Astrocyte (in vitro differentiated cells and primary cell): ENCODE measurements around the gene ABCC8. TPM values are rescaled to one million over a fixed set of nuclear protein-coding genes. Genes with fewer than 3 reads are reported as not detected.

Experiments
- DNase-seq: peaks from one replicate; pipeline ENCODE4 v3.0.0-alpha.2; 2010; ENCODE audit warnings: low read depth
- FAIRE-seq: peaks from 2 replicates; lab custom pipeline; 2011; peaks lifted over from hg19 to GRCh38; lab: Jason Lieb, UNC
- H2AFZ ChIP-seq: 2 replicates; pipeline ENCODE4 v1.6.0; 2012; ENCODE audit warnings: low read depth, low read length, inconsistent platforms
- H3K27ac ChIP-seq: 2 replicates; pipeline ENCODE4 v1.5.1; 2011; ENCODE audit warnings: low read depth, low read length, inconsistent platforms
- H3K27me3 ChIP-seq: 2 replicates; pipeline ENCODE4 v1.6.0; 2011; ENCODE audit warnings: low read length, inconsistent platforms; ENCODE audit not compliant: insufficient read depth
- H3K36me3 ChIP-seq: 2 replicates; pipeline ENCODE4 v1.5.1; 2011; ENCODE audit warnings: low read length, inconsistent platforms; ENCODE audit not compliant: insufficient read depth
- H3K4me1 ChIP-seq: 2 replicates; pipeline ENCODE4 v1.5.1; 2011; ENCODE audit warnings: low read length, inconsistent platforms; ENCODE audit not compliant: insufficient read depth
- H3K4me2 ChIP-seq: 2 replicates; pipeline ENCODE4 v1.6.0; 2012; ENCODE audit warnings: low read length, inconsistent platforms
- H3K4me3 ChIP-seq: 2 replicates; pipeline ENCODE4 v1.5.1; 2011; ENCODE audit warnings: low read depth, mild to moderate bottlenecking, low read length, inconsistent platforms; ENCODE audit not compliant: insufficient read depth
- H3K79me2 ChIP-seq: 2 replicates; pipeline ENCODE4 v1.6.0; 2012; ENCODE audit warnings: mild to moderate bottlenecking, low read length, inconsistent platforms; ENCODE audit not compliant: insufficient read depth
- H3K9ac ChIP-seq: 2 replicates; pipeline ENCODE4 v1.6.0; 2012; ENCODE audit warnings: mild to moderate bottlenecking, low read length, inconsistent platforms
- H3K9me3 ChIP-seq: 2 replicates; pipeline ENCODE4 v1.5.1; 2012; ENCODE audit warnings: low read depth, mild to moderate bottlenecking, low read length, inconsistent platforms; ENCODE audit not compliant: insufficient read depth
- H4K20me1 ChIP-seq: 2 replicates; pipeline ENCODE4 v1.6.0; 2012; ENCODE audit warnings: low read length, inconsistent platforms; ENCODE audit not compliant: insufficient read depth
- H3K27ac Mint-ChIP-seq: one replicate; pipeline ENCODE4 v1.8.0; 2021; ENCODE audit warnings: mild to moderate bottlenecking, mixed read lengths; ENCODE audit not compliant: unreplicated experiment
- H3K27me3 Mint-ChIP-seq: one replicate; pipeline ENCODE4 v1.8.0; 2021; ENCODE audit warnings: low read depth, mixed read lengths; ENCODE audit not compliant: unreplicated experiment
- H3K36me3 Mint-ChIP-seq: one replicate; pipeline ENCODE4 v1.8.0; 2021; ENCODE audit warnings: low read depth, mixed read lengths; ENCODE audit not compliant: unreplicated experiment
- H3K4me1 Mint-ChIP-seq: one replicate; pipeline ENCODE4 v1.8.0; 2021; ENCODE audit warnings: low read depth, mixed read lengths; ENCODE audit not compliant: unreplicated experiment
- H3K4me3 Mint-ChIP-seq: one replicate; pipeline ENCODE4 v1.8.0; 2021; ENCODE audit warnings: mild to moderate bottlenecking, moderate library complexity, mixed read lengths; ENCODE audit not compliant: unreplicated experiment
- H3K9me3 Mint-ChIP-seq: one replicate; pipeline ENCODE4 v1.8.0; 2021; ENCODE audit warnings: mild to moderate bottlenecking, mixed read lengths; ENCODE audit not compliant: unreplicated experiment
- EZH2 ChIP-seq: IDR thresholded peaks from 2 replicates; pipeline ENCODE4 v1.6.1; 2012; ENCODE audit warnings: mild to moderate bottlenecking, low read length, inconsistent platforms; ENCODE audit not compliant: insufficient read depth
- total RNA-seq: library from RNA; stranded (reverse); gene quantifications from 2 replicates; pipeline ENCODE4 v1.2.1, GENCODE V29; 2021
- TF ChIP-seq, protein P1 (sequence below): IDR thresholded peaks from 2 replicates; pipeline ENCODE4 v1.5.1; 2011; ENCODE audit warnings: low read depth, mild to moderate bottlenecking, inconsistent platforms, low read length, moderate library complexity; ENCODE audit not compliant: insufficient read depth

Gene ABCC8
- total RNA-seq, 1 donor from 2014 or later = not detected

DNA sequence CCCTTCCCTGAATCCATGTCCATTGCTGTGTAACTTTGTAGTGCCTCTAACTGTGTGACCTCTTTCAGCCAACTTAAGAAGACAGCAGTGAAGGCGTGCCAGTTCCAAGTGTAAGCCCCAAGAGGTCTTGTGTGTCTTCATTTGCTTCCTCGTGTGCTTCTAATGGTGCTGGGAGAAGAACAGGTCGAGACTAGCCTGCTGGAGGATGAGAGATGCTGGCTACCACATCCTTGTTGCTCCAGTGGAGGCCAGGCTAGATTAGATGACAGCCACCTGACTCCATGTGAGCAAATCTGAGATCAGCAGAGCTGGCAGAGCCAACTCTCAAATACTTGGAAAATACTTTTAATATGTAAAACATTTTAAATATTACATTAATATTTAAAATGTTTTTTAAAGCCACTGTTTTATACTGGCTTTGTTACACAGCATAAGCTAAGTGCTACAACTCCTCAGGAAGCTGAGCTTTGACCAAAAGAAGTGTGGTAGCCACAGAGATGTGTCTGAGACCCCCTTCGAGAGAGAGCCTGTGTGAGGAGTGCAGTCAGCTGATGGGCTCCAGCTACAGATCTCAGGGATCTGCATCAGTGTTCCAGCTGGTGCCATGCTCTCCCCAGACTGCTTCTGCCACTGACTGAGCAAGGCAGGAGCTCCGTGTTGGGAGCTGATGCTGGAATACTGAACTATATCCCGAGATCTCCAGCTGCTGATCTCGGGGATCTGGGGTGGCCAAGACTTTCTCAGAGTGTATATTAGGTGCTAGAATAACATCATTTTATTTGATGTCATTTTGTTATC is 97.1 kb downstream of the ABCC8 start:
- Mint-ChIP-seq H3K36me3 (peaks cover 16% of the 10 kb centered on the region), H3K4me3 (no peak overlapping the region), H3K27me3 (no peaks in the 10 kb centered on the region), H3K4me1 (peaks cover 23% of the 10 kb centered on the region), H3K27ac (no peak overlapping the region), H3K9me3 (peaks cover 16% of the 10 kb centered on the region)
- Histone ChIP-seq H3K27me3 (no peaks in the 10 kb centered on the region), H3K4me1 (peaks cover 19% of the 10 kb centered on the region), H3K9me3 (peaks cover 2% of the 10 kb centered on the region), H4K20me1 (no peaks in the 10 kb centered on the region), H2AFZ (no peak overlapping the region), H3K36me3 (no peaks in the 10 kb centered on the region), H3K9ac (no peak overlapping the region), H3K27ac (no peak overlapping the region), H3K79me2 (no peaks in the 10 kb centered on the region), H3K4me3 (no peak overlapping the region), H3K4me2 (no peak overlapping the region)
- TF ChIP-seq, protein P1, sequence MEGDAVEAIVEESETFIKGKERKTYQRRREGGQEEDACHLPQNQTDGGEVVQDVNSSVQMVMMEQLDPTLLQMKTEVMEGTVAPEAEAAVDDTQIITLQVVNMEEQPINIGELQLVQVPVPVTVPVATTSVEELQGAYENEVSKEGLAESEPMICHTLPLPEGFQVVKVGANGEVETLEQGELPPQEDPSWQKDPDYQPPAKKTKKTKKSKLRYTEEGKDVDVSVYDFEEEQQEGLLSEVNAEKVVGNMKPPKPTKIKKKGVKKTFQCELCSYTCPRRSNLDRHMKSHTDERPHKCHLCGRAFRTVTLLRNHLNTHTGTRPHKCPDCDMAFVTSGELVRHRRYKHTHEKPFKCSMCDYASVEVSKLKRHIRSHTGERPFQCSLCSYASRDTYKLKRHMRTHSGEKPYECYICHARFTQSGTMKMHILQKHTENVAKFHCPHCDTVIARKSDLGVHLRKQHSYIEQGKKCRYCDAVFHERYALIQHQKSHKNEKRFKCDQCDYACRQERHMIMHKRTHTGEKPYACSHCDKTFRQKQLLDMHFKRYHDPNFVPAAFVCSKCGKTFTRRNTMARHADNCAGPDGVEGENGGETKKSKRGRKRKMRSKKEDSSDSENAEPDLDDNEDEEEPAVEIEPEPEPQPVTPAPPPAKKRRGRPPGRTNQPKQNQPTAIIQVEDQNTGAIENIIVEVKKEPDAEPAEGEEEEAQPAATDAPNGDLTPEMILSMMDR = no peak
- TF ChIP-seq EZH2 = no peak
- DNase-seq (no peak), FAIRE-seq (no peak)

GRCh38 chr11:17378655-17379054 is 98.0 kb downstream of the ABCC8 start:
- H3K27me3 ChIP-seq = no peaks in the 10 kb centered on the region
- peaks cover 19% of the 10 kb centered on the region for H3K4me1 ChIP-seq
- no peak for TF ChIP-seq EZH2
- TF ChIP-seq, protein P1 = no peak
- no peak overlapping the region for H2AFZ ChIP-seq
- H3K9me3 ChIP-seq = peaks cover 6% of the 10 kb centered on the region
- no peak overlapping the region for H3K4me2 ChIP-seq
- peaks cover 22% of the 10 kb centered on the region for H3K4me1 Mint-ChIP-seq
- FAIRE-seq (no peak), DNase-seq (no peak)
- no peaks in the 10 kb centered on the region for H3K27me3 Mint-ChIP-seq
- no peak overlapping the region for H3K4me3 ChIP-seq
- no peak overlapping the region for H3K9ac ChIP-seq
- H3K27ac Mint-ChIP-seq = no peak overlapping the region
- H3K27ac ChIP-seq = no peak overlapping the region
- no peaks in the 10 kb centered on the region for H3K79me2 ChIP-seq
- H4K20me1 ChIP-seq = no peaks in the 10 kb centered on the region
- H3K9me3 Mint-ChIP-seq = peaks cover 21% of the 10 kb centered on the region
- no peak overlapping the region for H3K4me3 Mint-ChIP-seq
- peaks cover 16% of the 10 kb centered on the region for H3K36me3 Mint-ChIP-seq
- no peaks in the 10 kb centered on the region for H3K36me3 ChIP-seq

GRCh38 chr11:17376493-17376892 is 100.2 kb downstream of the ABCC8 start:
- H3K9ac ChIP-seq = no peak overlapping the region
- H3K36me3 ChIP-seq = no peaks in the 10 kb centered on the region
- H3K4me3 ChIP-seq = no peak overlapping the region
- no peak for DNase-seq
- Mint-ChIP-seq H3K36me3 (peaks cover 35% of the 10 kb centered on the region), H3K27me3 (no peaks in the 10 kb centered on the region), H3K9me3 (peaks cover 38% of the 10 kb centered on the region), H3K27ac (no peak overlapping the region), H3K4me3 (no peak overlapping the region), H3K4me1 (peaks cover 8% of the 10 kb centered on the region)
- no peak overlapping the region for H3K4me2 ChIP-seq
- TF ChIP-seq, protein P1 = no peak
- TF ChIP-seq EZH2 = no peak
- no peak overlapping the region for H2AFZ ChIP-seq
- H3K4me1 ChIP-seq = peaks cover 10% of the 10 kb centered on the region
- H3K79me2 ChIP-seq = no peaks in the 10 kb centered on the region
- no peak for FAIRE-seq
- H3K27ac ChIP-seq = no peak overlapping the region
- H3K9me3 ChIP-seq = peaks cover 23% of the 10 kb centered on the region
- no peaks in the 10 kb centered on the region for H3K27me3 ChIP-seq
- no peaks in the 10 kb centered on the region for H4K20me1 ChIP-seq
